H1 (cell line): ENCODE data around the gene TRIM39. TPM values are rescaled to one million over a fixed set of nuclear protein-coding genes. Genes with fewer than 3 reads are reported as not detected.

Experiments used
- CTCF ChIA-PET: fragments of 300-600 bp; sonication (Branson Sonifier 250); formaldehyde crosslinking; loops from one replicate; lab custom pipeline; 2021; ENCODE audit not compliant: partially characterized antibody; lab: Charles Lee
- POLR2A ChIA-PET: fragments of 300-600 bp; sonication (Branson Sonifier 250); formaldehyde crosslinking; loops from one replicate; lab custom pipeline; 2021; ENCODE audit warnings: inconsistent platforms; ENCODE audit not compliant: partially characterized antibody; lab: Charles Lee
- DNase-seq, 2 experiments: peaks; one replicate each; pipeline versions ENCODE4 v3.0.0 to v3.0.0-alpha.2; 2010 to 2022; ENCODE audit warnings: low spot score in 2 of 2, low read depth in 1 of 2, mixed read lengths in 1 of 2
- FAIRE-seq: peaks from 2 replicates; lab custom pipeline; 2011; peaks lifted over from hg19 to GRCh38; lab: Jason Lieb, UNC
- H2AFZ ChIP-seq: 2 replicates; pipeline ENCODE4 v1.8.1; 2012; ENCODE audit warnings: low read length, inconsistent platforms
- H2AK5ac ChIP-seq: 2 replicates; pipeline ENCODE4 v1.6.1; 2013; ENCODE audit warnings: low read depth, low read length
- H2BK120ac ChIP-seq: replicated peaks from 2 replicates; pipeline ENCODE3; 2013; ENCODE audit warnings: low read depth, low read length, inconsistent platforms
- H2BK12ac ChIP-seq: 2 replicates; pipeline ENCODE4 v1.6.1; 2013; ENCODE audit warnings: low read depth, low read length
- H2BK15ac ChIP-seq: 2 replicates; pipeline ENCODE4 v1.6.1; 2013; ENCODE audit warnings: low read length
- H2BK20ac ChIP-seq: 2 replicates; pipeline ENCODE4 v1.6.1; 2013; ENCODE audit warnings: low read length
- H2BK5ac ChIP-seq: 2 replicates; pipeline ENCODE4 v1.6.1; 2013; ENCODE audit warnings: low read depth, low read length
- H3K14ac ChIP-seq: 2 replicates; pipeline ENCODE4 v1.6.1; 2013; ENCODE audit warnings: inconsistent platforms; ENCODE audit not compliant: insufficient read length
- H3K18ac ChIP-seq: 2 replicates; pipeline ENCODE4 v1.6.1; 2013; ENCODE audit warnings: low read length; ENCODE audit errors: extremely low read depth
- H3K23ac ChIP-seq: 2 replicates; pipeline ENCODE4 v1.6.1; 2013; ENCODE audit warnings: inconsistent platforms; ENCODE audit not compliant: insufficient read length
- H3K23me2 ChIP-seq: 2 replicates; pipeline ENCODE4 v1.6.1; 2013; ENCODE audit warnings: low read depth, low read length
- H3K27ac ChIP-seq: 2 replicates; pipeline ENCODE4 v1.6.1; 2011; ENCODE audit warnings: low read depth, low read length, inconsistent platforms
- H3K27me3 ChIP-seq, 4 experiments: replicated peaks in 1 of 4; 1 replicate in 1 of 4; 2 replicates in 3 of 4; pipeline versions ENCODE4 v1.6.1 to v1.8.1; 2011 to 2013; ENCODE audit warnings: low read length in 3 of 4, mild to moderate bottlenecking in 3 of 4, inconsistent platforms in 2 of 4, mixed read lengths in 2 of 4, moderate library complexity in 1 of 4; ENCODE audit not compliant: control insufficient read depth in 3 of 4, insufficient read depth in 3 of 4; ENCODE audit errors: extremely low read depth in 1 of 4
- H3K36me3 ChIP-seq, 4 experiments: 2 replicates each; pipeline versions ENCODE4 v1.6.1 to v1.8.1; 2011 to 2013; ENCODE audit warnings: mild to moderate bottlenecking in 4 of 4, low read length in 3 of 4, moderate library complexity in 2 of 4, control low read depth in 1 of 4, inconsistent platforms in 1 of 4; ENCODE audit not compliant: insufficient read depth in 4 of 4, control insufficient read depth in 2 of 4
- H3K4ac ChIP-seq: replicated peaks from 2 replicates; pipeline ENCODE3; 2013; ENCODE audit warnings: low read length, low read depth, mixed read lengths, inconsistent platforms; ENCODE audit not compliant: insufficient read length
- H3K4me1 ChIP-seq, 4 experiments: replicated peaks in 1 of 4; 1 replicate in 1 of 4; 2 replicates in 3 of 4; pipeline versions ENCODE4 v1.6.1 to v1.8.1; 2011 to 2013; ENCODE audit warnings: low read length in 3 of 4, inconsistent platforms in 2 of 4, mixed read lengths in 1 of 4; ENCODE audit not compliant: insufficient read depth in 4 of 4, control insufficient read depth in 3 of 4
- H3K4me2 ChIP-seq, 2 experiments: 2 replicates each; pipeline versions ENCODE4 v1.6.1 to v1.8.1; 2011 to 2013; ENCODE audit warnings: low read depth in 2 of 2, low read length in 2 of 2, control low read depth in 1 of 2, inconsistent platforms in 1 of 2, mild to moderate bottlenecking in 1 of 2; ENCODE audit not compliant: insufficient read depth in 1 of 2
- H3K4me3 ChIP-seq, 4 experiments: fragments of 200-600, 300-600 bp in 1 of 4; sonication (generic), shearing (Covaris generic), sonication (Bioruptor Twin) in 1 of 4; 2 replicates each; pipeline versions ENCODE4 v1.5.1 to v1.8.1; 2011 to 2016; ENCODE audit warnings: low read length in 4 of 4, low read depth in 3 of 4, control low read depth in 2 of 4, inconsistent platforms in 2 of 4, mild to moderate bottlenecking in 2 of 4, mixed read lengths in 1 of 4, moderate library complexity in 1 of 4; ENCODE audit not compliant: insufficient read depth in 2 of 4; ENCODE audit errors: extremely low read depth in 1 of 4
- H3K56ac ChIP-seq: replicated peaks from 2 replicates; pipeline ENCODE3; 2013; ENCODE audit warnings: low read depth, mild to moderate bottlenecking, mixed read lengths, low read length, inconsistent platforms; ENCODE audit not compliant: insufficient read length
- H3K79me1 ChIP-seq: 2 replicates; pipeline ENCODE4 v1.6.1; 2013; ENCODE audit warnings: low read depth, low read length, control low read depth
- H3K79me2 ChIP-seq, 2 experiments: 2 replicates each; pipeline versions ENCODE4 v1.6.1 to v1.8.1; 2012 to 2013; ENCODE audit warnings: low read length in 2 of 2, mild to moderate bottlenecking in 2 of 2, inconsistent platforms in 1 of 2; ENCODE audit not compliant: insufficient read depth in 2 of 2, control insufficient read depth in 1 of 2
- H3K9ac ChIP-seq, 4 experiments: replicated peaks in 1 of 4; 1 replicate in 1 of 4; 2 replicates in 3 of 4; pipeline versions ENCODE4 v1.6.1 to v1.8.1; 2011 to 2013; ENCODE audit warnings: low read depth in 3 of 4, low read length in 3 of 4, control low read depth in 2 of 4, mild to moderate bottlenecking in 2 of 4, moderate library complexity in 2 of 4, inconsistent platforms in 1 of 4; ENCODE audit errors: extremely low read depth in 1 of 4
- H3K9me3 ChIP-seq, 2 experiments: 2 replicates each; pipeline versions ENCODE4 v1.6.1 to v1.8.1; 2012 to 2013; ENCODE audit warnings: mild to moderate bottlenecking in 2 of 2, moderate library complexity in 2 of 2, control low read depth in 1 of 2, inconsistent platforms in 1 of 2, low read depth in 1 of 2, low read length in 1 of 2, mixed read lengths in 1 of 2; ENCODE audit not compliant: insufficient read depth in 2 of 2
- H4K20me1 ChIP-seq, 2 experiments: replicated peaks in 1 of 2; 2 replicates each; pipeline versions ENCODE3 to v1.8.1; 2011 to 2013; ENCODE audit warnings: inconsistent platforms in 2 of 2, low read length in 2 of 2, mild to moderate bottlenecking in 1 of 2; ENCODE audit not compliant: insufficient read depth in 2 of 2, control insufficient read depth in 1 of 2
- H4K5ac ChIP-seq: 2 replicates; pipeline ENCODE4 v1.6.1; 2013; ENCODE audit warnings: low read length, low read depth, mixed read lengths, inconsistent platforms; ENCODE audit not compliant: insufficient read length
- H4K8ac ChIP-seq: 2 replicates; pipeline ENCODE4 v1.8.0; 2013; ENCODE audit warnings: mild to moderate bottlenecking, moderate library complexity, low read length, inconsistent platforms; ENCODE audit not compliant: insufficient read depth; ENCODE audit errors: extremely low read depth
- H4K91ac ChIP-seq: replicated peaks from 2 replicates; pipeline ENCODE3; 2013; ENCODE audit warnings: low read length, mixed read lengths, inconsistent platforms; ENCODE audit not compliant: insufficient read length
- GABPA ChIP-seq: IDR thresholded peaks from 2 replicates; pipeline ENCODE4 v1.6.1; 2011; ENCODE audit warnings: mild to moderate bottlenecking, low read length, moderate library complexity, borderline replicate concordance; ENCODE audit not compliant: insufficient read depth
- TBP ChIP-seq: IDR thresholded peaks from 2 replicates; pipeline ENCODE4 v1.6.1; 2011; ENCODE audit warnings: low read depth, low read length, improper control_type of control experiment
- WGBS, 2 experiments: shearing (Covaris generic) in 1 of 2; methylation state at CpG; one replicate each; pipeline versions ENCODE4 v1.1.6 to v1.1.7; 2013 to 2015; ENCODE audit warnings: low lambda C conversion rate in 2 of 2, mixed read lengths in 2 of 2, inconsistent platforms in 1 of 2, low coverage in 1 of 2, missing lambda C conversion rate in 1 of 2; ENCODE audit not compliant: insufficient replicate concordance in 2 of 2, insufficient coverage in 1 of 2, insufficient read length in 1 of 2; ENCODE audit errors: extremely low coverage in 1 of 2, missing lambda C conversion rate in 1 of 2; 5-methylcytosine and 5-hydroxymethylcytosine counted together
- polyA plus RNA-seq, 7 experiments: library from polyadenylated mRNA; depleted of rRNA in 3 of 7; stranded (reverse) in 5 of 7; unstranded in 2 of 7; fragments of >200 nt in 5 of 7; fragments of 200-250 nt in 2 of 7; gene quantifications; 1 replicate in 5 of 7; 2 replicates in 1 of 7; 4 replicates in 1 of 7; pipeline versions ENCODE4 v1.2.1 to v1.2.3, GENCODE V29; 2011 to 2013; ENCODE audit warnings: missing spikeins in 2 of 7, mixed read lengths in 2 of 7
- total RNA-seq: library from RNA; stranded (reverse); fragmentation: NEBNext Ultra II Directional; extraction: Animal tissue kit (Norgen Biotek cat#: 25700); gene quantifications from 2 replicates; pipeline ENCODE4 v1.2.1, GENCODE V29; 2021

TRIM39 gene
- total and polyA plus RNA-seq, 2 of the 8 experiments (the other 6 are each of a cell fraction or from before 2014, with no cell fraction given), result 7.3 to 26.1 TPM

- Histone ChIP-seq H3K36me3 (no peaks in the 10 kb centered on the region), H4K5ac (no peak overlapping the region), H2AFZ (0 out of 2 replicates have a peak overlapping the region, but pooled peaks have one; percentile 4), H3K23me2 (peaks cover 5% of the 10 kb centered on the region), H3K4ac (no peak overlapping the region), H2BK20ac (no peak overlapping the region), H2BK12ac (no peak overlapping the region), H3K4me1 (peaks cover 0 to 6% (median 2%) of the 10 kb centered on the region in 4 experiments; a peak in 4 of 7 replicates), H3K23ac (no peak overlapping the region), H3K4me3 (no peak overlapping the region), H2AK5ac (no peak overlapping the region), H3K4me2 (no peak overlapping the region), H3K27me3 (peaks cover 0 to 4% (median 2%) of the 10 kb centered on the region in 4 experiments; a peak in 3 of 7 replicates), H4K20me1 (no peaks in the 10 kb centered on the region), H3K14ac (no peak overlapping the region), H3K9me3 (no peaks in the 10 kb centered on the region), H3K27ac (no peak overlapping the region), H2BK15ac (no peak overlapping the region), H2BK5ac (no peak overlapping the region), H4K91ac (no peak overlapping the region), H3K79me1 (no peaks in the 10 kb centered on the region), H3K79me2 (no peaks in the 10 kb centered on the region), H2BK120ac (no peak overlapping the region), H3K56ac (no peak overlapping the region), H4K8ac (no peak overlapping the region), H3K18ac (no peak overlapping the region), H3K9ac (no peak overlapping the region)
- no peak for DNase-seq
- 80% methylated on average over 13 of the region's 13 CpGs; no CpG with 5 or more reads in 1 of the 2 experiments for WGBS, 2 experiments
- TF ChIP-seq TBP (peak; percentile 21; the same call in 1 of the 2 replicates), GABPA (no peak)
- ChIA-PET CTCF (interaction anchor here (0.5 to 3.6 kb wide), 9 partner anchors 9 to 228 kb away, joined by 3 to 32 read pairs (median 4); no protein-coding TSS in a partner anchor), POLR2A (interaction anchor here (0.5 to 1.2 kb wide), 3 partner anchors 33 to 37 kb away, joined by 3 to 4 read pairs (median 3); no protein-coding TSS in a partner anchor)
- no peak for FAIRE-seq
Observed at GRCh38 chr6:30360139-30360538, 33.4 kb downstream of the TRIM39 start.
